GM12878 (cell line): ENCODE data around the gene DEF6. TPM values are rescaled to one million over a fixed set of nuclear protein-coding genes. Genes with fewer than 3 reads are reported as not detected.

Experiments
- BACH1 ChIP-seq: fragments of 450-650 bp; IDR thresholded peaks from 2 replicates; pipeline ENCODE4 v1.6.1; 2017; ENCODE audit warnings: mild to moderate bottlenecking, borderline replicate concordance
- SKIL ChIP-seq: fragments of 450-650 bp; IDR thresholded peaks from 2 replicates; pipeline ENCODE4 v1.6.1; 2017; ENCODE audit warnings: mild to moderate bottlenecking, low read depth, inconsistent platforms; ENCODE audit not compliant: poor library complexity, severe bottlenecking
- SP1 ChIP-seq: IDR thresholded peaks from one replicate; pipeline ENCODE4 v1.6.1; 2011; ENCODE audit warnings: low read depth, low read length
- ZBED1 ChIP-seq: IDR thresholded peaks from 2 replicates; pipeline ENCODE4 v1.6.1; 2016; ENCODE audit warnings: borderline replicate concordance
- ZBTB4 ChIP-seq: fragments of 450-650 bp; formaldehyde crosslinking; IDR thresholded peaks from 2 replicates; pipeline ENCODE4 v1.4.0; 2022; ENCODE audit warnings: mild to moderate bottlenecking, moderate library complexity
- ZNF207 ChIP-seq: fragments of 450-650 bp; IDR thresholded peaks from 2 replicates; pipeline ENCODE4 v1.6.1; 2014; ENCODE audit warnings: antibody characterized with exemption, mild to moderate bottlenecking, borderline replicate concordance
- ZNF622 ChIP-seq: fragments of 450-650 bp; IDR thresholded peaks from 2 replicates; pipeline ENCODE4 v1.6.1; 2017; ENCODE audit warnings: mild to moderate bottlenecking, inconsistent platforms
- polyA plus RNA-seq, 11 experiments: library from polyadenylated mRNA; depleted of rRNA in 4 of 11; unstranded in 6 of 11; stranded (reverse) in 5 of 11; fragments of >200 nt; fragmentation: Nextera tagmentation in 4 of 11; fragmentation: Illumina TruSeq in 1 of 11; extraction: Ambion mirVana in 4 of 11; extraction: Trizol in 1 of 11; gene quantifications; 1 replicate in 1 of 11; 2 replicates in 10 of 11; pipeline versions ENCODE4 v1.2.1 to v1.2.3, GENCODE V29; 2011 to 2016; ENCODE audit warnings: inconsistent platforms in 2 of 11, missing spikeins in 2 of 11, low read depth in 1 of 11
- total RNA-seq, 4 experiments: library from RNA; depleted of rRNA in 3 of 4; stranded (reverse); fragments of >200 nt in 3 of 4; fragmentation: Illumina TruSeq in 1 of 4; extraction: Trizol in 1 of 4; gene quantifications; 2 replicates each; pipeline versions ENCODE4 v1.2.1 to v1.2.3, GENCODE V29; 2013 to 2021

Gene DEF6
- total and polyA plus RNA-seq, 10 of the 15 experiments (the other 5 are each of a cell fraction or from before 2014, with no cell fraction given), result 3.3 to 69.5 (median 48.8) TPM

- TF ChIP-seq ZBTB4 (CRISPR knock-in tag) (no peak), BACH1 (no peak), SP1 (no peak), ZNF207 (no peak), ZNF622 (no peak), ZBED1 (no peak), SKIL (no peak)
Measured at GRCh38 chr6:35360349-35361138, 62.9 kb downstream of the DEF6 start (continued).
